GM23338 (cell line): ENCODE measurements around the gene CHST15.

Source experiments
- CREB1 ChIP-seq: fragments of 250-450 bp; sonication (Bioruptor Pico); IDR thresholded peaks from 2 replicates; pipeline ENCODE4 v1.5.0; 2020; ENCODE audit warnings: low read depth, mild to moderate bottlenecking, moderate library complexity
- EZH2 ChIP-seq: fragments of 200-600 bp; sonication (generic); IDR thresholded peaks from one replicate; pipeline ENCODE4 v1.8.0; 2017; ENCODE audit warnings: antibody characterized with exemption, mild to moderate bottlenecking, low read depth; ENCODE audit not compliant: unreplicated experiment
- EZH2phosphoT487 ChIP-seq: fragments of 200-600 bp; sonication (generic); IDR thresholded peaks from one replicate; pipeline ENCODE4 v1.8.1; 2018; ENCODE audit warnings: antibody characterized with exemption; ENCODE audit not compliant: unreplicated experiment
- JUNB ChIP-seq: IDR thresholded peaks from one replicate; pipeline ENCODE4 v1.6.1; 2016; ENCODE audit warnings: antibody characterized with exemption; ENCODE audit not compliant: unreplicated experiment
- NANOG ChIP-seq: IDR thresholded peaks from 2 replicates; pipeline ENCODE4 v1.6.1; 2016; ENCODE audit warnings: antibody characterized with exemption, borderline replicate concordance
- POLR2AphosphoS5 ChIP-seq: IDR thresholded peaks from 2 replicates; pipeline ENCODE4 v1.6.1; 2016; ENCODE audit warnings: antibody characterized with exemption, low read depth
- STAT1 ChIP-seq: IDR thresholded peaks from one replicate; pipeline ENCODE4 v1.6.1; 2016; ENCODE audit warnings: antibody characterized with exemption; ENCODE audit not compliant: unreplicated experiment
- ZNF114 ChIP-seq: fragments of 250-450 bp; sonication (Bioruptor Pico); IDR thresholded peaks from 2 replicates; pipeline ENCODE4 v1.5.0; 2020; ENCODE audit warnings: mild to moderate bottlenecking, moderate library complexity
- ZNF331 ChIP-seq: fragments of 250-450 bp; sonication (Bioruptor Pico); IDR thresholded peaks from 2 replicates; pipeline ENCODE4 v1.5.0; 2020; ENCODE audit warnings: low read depth, mild to moderate bottlenecking, moderate library complexity
- TF ChIP-seq, protein P1 (sequence below), 2 experiments: fragments of 200-600 bp in 1 of 2; sonication (generic) in 1 of 2; conservative IDR thresholded peaks; 2 replicates each; pipeline versions ENCODE4 v1.5.1 to v1.6.1; 2016 to 2017; ENCODE audit warnings: antibody characterized with exemption in 2 of 2, low read depth in 2 of 2, mild to moderate bottlenecking in 2 of 2, moderate library complexity in 1 of 2
- TF ChIP-seq, protein P2 (sequence below): IDR thresholded peaks from one replicate; pipeline ENCODE4 v1.6.1; 2018; ENCODE audit warnings: antibody characterized with exemption; ENCODE audit not compliant: unreplicated experiment
- TF ChIP-seq, protein P3 (sequence below): IDR thresholded peaks from 2 replicates; pipeline ENCODE4 v1.6.1; 2016; ENCODE audit warnings: antibody characterized with exemption
- TF ChIP-seq, protein P4 (sequence below): fragments of 250-450 bp; sonication (Bioruptor Pico); IDR thresholded peaks from 2 replicates; pipeline ENCODE4 v1.5.0; 2020; ENCODE audit warnings: mild to moderate bottlenecking, moderate library complexity

DNA sequence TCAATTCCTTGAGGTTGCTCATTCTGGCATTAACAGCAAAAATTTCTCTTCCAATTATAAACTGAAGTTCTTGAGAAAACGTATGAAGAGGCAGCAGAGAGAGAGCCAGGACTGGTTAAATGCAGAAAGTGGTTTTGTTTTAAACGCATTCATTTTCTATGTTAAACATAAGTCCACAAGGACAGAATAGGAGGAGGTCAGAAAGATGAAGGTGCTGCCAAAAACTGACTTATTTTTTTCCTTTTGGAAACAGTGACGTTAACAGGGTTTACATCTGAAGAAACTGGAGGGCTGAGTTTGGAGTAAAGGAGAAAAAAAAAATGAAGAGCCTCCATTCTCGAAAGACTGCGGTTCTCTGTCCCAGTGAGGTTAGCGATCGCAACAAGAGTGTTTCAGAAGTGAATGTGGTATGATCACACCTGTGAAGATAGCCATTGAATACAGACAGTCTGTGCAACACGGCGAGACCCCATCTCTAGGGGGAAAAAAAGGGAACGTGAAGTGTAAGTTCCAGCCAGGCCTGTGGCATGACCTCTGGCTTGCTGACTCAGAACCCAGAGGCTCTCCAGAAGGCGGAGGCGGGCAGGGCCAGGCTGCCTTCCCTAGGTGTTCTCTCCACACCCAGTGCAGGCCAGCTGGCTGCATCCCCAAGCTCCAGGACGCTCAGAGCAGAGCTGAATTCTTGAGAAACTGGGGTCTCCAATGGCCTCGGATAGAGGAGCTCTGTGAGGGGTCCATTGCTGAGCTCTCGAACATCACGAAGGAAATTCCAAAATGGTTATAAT is 84.0 kb downstream of the CHST15 start:
- TF ChIP-seq, protein P1, sequence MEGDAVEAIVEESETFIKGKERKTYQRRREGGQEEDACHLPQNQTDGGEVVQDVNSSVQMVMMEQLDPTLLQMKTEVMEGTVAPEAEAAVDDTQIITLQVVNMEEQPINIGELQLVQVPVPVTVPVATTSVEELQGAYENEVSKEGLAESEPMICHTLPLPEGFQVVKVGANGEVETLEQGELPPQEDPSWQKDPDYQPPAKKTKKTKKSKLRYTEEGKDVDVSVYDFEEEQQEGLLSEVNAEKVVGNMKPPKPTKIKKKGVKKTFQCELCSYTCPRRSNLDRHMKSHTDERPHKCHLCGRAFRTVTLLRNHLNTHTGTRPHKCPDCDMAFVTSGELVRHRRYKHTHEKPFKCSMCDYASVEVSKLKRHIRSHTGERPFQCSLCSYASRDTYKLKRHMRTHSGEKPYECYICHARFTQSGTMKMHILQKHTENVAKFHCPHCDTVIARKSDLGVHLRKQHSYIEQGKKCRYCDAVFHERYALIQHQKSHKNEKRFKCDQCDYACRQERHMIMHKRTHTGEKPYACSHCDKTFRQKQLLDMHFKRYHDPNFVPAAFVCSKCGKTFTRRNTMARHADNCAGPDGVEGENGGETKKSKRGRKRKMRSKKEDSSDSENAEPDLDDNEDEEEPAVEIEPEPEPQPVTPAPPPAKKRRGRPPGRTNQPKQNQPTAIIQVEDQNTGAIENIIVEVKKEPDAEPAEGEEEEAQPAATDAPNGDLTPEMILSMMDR (conservative IDR thresholded peaks at IDR 0.05; ENCODE audit: low read depth in 2 of 2), result no peak
- TF ChIP-seq JUNB, result no peak
- TF ChIP-seq EZH2, result no peak
- no peak for TF ChIP-seq POLR2AphosphoS5
- TF ChIP-seq, protein P2, sequence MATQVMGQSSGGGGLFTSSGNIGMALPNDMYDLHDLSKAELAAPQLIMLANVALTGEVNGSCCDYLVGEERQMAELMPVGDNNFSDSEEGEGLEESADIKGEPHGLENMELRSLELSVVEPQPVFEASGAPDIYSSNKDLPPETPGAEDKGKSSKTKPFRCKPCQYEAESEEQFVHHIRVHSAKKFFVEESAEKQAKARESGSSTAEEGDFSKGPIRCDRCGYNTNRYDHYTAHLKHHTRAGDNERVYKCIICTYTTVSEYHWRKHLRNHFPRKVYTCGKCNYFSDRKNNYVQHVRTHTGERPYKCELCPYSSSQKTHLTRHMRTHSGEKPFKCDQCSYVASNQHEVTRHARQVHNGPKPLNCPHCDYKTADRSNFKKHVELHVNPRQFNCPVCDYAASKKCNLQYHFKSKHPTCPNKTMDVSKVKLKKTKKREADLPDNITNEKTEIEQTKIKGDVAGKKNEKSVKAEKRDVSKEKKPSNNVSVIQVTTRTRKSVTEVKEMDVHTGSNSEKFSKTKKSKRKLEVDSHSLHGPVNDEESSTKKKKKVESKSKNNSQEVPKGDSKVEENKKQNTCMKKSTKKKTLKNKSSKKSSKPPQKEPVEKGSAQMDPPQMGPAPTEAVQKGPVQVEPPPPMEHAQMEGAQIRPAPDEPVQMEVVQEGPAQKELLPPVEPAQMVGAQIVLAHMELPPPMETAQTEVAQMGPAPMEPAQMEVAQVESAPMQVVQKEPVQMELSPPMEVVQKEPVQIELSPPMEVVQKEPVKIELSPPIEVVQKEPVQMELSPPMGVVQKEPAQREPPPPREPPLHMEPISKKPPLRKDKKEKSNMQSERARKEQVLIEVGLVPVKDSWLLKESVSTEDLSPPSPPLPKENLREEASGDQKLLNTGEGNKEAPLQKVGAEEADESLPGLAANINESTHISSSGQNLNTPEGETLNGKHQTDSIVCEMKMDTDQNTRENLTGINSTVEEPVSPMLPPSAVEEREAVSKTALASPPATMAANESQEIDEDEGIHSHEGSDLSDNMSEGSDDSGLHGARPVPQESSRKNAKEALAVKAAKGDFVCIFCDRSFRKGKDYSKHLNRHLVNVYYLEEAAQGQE, result no peak
- TF ChIP-seq EZH2phosphoT487, result no peak
- TF ChIP-seq CREB1 (CRISPR knock-in tag), result no peak
- TF ChIP-seq, protein P3, sequence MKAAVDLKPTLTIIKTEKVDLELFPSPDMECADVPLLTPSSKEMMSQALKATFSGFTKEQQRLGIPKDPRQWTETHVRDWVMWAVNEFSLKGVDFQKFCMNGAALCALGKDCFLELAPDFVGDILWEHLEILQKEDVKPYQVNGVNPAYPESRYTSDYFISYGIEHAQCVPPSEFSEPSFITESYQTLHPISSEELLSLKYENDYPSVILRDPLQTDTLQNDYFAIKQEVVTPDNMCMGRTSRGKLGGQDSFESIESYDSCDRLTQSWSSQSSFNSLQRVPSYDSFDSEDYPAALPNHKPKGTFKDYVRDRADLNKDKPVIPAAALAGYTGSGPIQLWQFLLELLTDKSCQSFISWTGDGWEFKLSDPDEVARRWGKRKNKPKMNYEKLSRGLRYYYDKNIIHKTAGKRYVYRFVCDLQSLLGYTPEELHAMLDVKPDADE, result no peak
- no peak for TF ChIP-seq ZNF331
- no peak for TF ChIP-seq STAT1
- TF ChIP-seq NANOG, result no peak
- no peak for TF ChIP-seq ZNF114 (CRISPR knock-in tag)
- TF ChIP-seq, protein P4, sequence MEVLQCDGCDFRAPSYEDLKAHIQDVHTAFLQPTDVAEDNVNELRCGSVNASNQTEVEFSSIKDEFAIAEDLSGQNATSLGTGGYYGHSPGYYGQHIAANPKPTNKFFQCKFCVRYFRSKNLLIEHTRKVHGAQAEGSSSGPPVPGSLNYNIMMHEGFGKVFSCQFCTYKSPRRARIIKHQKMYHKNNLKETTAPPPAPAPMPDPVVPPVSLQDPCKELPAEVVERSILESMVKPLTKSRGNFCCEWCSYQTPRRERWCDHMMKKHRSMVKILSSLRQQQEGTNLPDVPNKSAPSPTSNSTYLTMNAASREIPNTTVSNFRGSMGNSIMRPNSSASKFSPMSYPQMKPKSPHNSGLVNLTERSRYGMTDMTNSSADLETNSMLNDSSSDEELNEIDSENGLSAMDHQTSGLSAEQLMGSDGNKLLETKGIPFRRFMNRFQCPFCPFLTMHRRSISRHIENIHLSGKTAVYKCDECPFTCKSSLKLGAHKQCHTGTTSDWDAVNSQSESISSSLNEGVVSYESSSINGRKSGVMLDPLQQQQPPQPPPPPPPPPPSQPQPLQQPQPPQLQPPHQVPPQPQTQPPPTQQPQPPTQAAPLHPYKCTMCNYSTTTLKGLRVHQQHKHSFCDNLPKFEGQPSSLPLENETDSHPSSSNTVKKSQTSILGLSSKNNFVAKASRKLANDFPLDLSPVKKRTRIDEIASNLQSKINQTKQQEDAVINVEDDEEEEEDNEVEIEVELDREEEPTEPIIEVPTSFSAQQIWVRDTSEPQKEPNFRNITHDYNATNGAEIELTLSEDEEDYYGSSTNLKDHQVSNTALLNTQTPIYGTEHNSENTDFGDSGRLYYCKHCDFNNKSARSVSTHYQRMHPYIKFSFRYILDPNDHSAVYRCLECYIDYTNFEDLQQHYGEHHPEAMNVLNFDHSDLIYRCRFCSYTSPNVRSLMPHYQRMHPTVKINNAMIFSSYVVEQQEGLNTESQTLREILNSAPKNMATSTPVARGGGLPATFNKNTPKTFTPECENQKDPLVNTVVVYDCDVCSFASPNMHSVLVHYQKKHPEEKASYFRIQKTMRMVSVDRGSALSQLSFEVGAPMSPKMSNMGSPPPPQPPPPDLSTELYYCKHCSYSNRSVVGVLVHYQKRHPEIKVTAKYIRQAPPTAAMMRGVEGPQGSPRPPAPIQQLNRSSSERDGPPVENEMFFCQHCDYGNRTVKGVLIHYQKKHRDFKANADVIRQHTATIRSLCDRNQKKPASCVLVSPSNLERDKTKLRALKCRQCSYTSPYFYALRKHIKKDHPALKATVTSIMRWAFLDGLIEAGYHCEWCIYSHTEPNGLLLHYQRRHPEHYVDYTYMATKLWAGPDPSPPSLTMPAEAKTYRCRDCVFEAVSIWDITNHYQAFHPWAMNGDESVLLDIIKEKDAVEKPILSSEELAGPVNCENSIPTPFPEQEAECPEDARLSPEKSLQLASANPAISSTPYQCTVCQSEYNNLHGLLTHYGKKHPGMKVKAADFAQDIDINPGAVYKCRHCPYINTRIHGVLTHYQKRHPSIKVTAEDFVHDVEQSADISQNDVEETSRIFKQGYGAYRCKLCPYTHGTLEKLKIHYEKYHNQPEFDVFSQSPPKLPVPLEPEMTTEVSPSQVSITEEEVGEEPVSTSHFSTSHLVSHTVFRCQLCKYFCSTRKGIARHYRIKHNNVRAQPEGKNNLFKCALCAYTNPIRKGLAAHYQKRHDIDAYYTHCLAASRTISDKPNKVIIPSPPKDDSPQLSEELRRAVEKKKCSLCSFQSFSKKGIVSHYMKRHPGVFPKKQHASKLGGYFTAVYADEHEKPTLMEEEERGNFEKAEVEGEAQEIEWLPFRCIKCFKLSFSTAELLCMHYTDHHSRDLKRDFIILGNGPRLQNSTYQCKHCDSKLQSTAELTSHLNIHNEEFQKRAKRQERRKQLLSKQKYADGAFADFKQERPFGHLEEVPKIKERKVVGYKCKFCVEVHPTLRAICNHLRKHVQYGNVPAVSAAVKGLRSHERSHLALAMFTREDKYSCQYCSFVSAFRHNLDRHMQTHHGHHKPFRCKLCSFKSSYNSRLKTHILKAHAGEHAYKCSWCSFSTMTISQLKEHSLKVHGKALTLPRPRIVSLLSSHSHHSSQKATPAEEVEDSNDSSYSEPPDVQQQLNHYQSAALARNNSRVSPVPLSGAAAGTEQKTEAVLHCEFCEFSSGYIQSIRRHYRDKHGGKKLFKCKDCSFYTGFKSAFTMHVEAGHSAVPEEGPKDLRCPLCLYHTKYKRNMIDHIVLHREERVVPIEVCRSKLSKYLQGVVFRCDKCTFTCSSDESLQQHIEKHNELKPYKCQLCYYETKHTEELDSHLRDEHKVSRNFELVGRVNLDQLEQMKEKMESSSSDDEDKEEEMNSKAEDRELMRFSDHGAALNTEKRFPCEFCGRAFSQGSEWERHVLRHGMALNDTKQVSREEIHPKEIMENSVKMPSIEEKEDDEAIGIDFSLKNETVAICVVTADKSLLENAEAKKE (CRISPR knock-in tag), result no peak
